GM23248 (cell line): ENCODE data around the gene RNPS1. TPM values are rescaled to one million over a fixed set of nuclear protein-coding genes. Genes with fewer than 3 reads are reported as not detected.

Source experiments
- DNase-seq: peaks from one replicate; pipeline ENCODE4 v3.0.0-alpha.2; 2015
- H2AFZ ChIP-seq: fragments of 200-600 bp; sonication (generic); 2 replicates; pipeline ENCODE4 v1.6.1; 2016; ENCODE audit warnings: antibody characterized with exemption
- H3F3A ChIP-seq: fragments of 200-600 bp; sonication (generic); 2 replicates; pipeline ENCODE4 v1.6.1; 2016; ENCODE audit warnings: mild to moderate bottlenecking, antibody characterized with exemption, mixed run types; ENCODE audit not compliant: insufficient read depth
- H3K27ac ChIP-seq: fragments of 200-600 bp; sonication (generic); 2 replicates; pipeline ENCODE4 v1.5.1; 2016; ENCODE audit warnings: mild to moderate bottlenecking
- H3K27me3 ChIP-seq: fragments of 200-600 bp; sonication (generic); replicated peaks from 2 replicates; pipeline ENCODE4 v1.6.1; 2016; ENCODE audit warnings: mild to moderate bottlenecking; ENCODE audit not compliant: insufficient read depth
- H3K36me3 ChIP-seq: fragments of 200-600 bp; sonication (generic); 2 replicates; pipeline ENCODE4 v1.6.1; 2016; ENCODE audit warnings: low read depth, mild to moderate bottlenecking
- H3K4me1 ChIP-seq: fragments of 200-600 bp; sonication (generic); 2 replicates; pipeline ENCODE4 v1.6.1; 2016; ENCODE audit warnings: mild to moderate bottlenecking; ENCODE audit not compliant: insufficient read depth
- H3K4me2 ChIP-seq: fragments of 200-600 bp; sonication (generic); one replicate; pipeline ENCODE4 v1.6.1; 2016; ENCODE audit warnings: mild to moderate bottlenecking; ENCODE audit not compliant: unreplicated experiment
- H3K4me3 ChIP-seq: fragments of 200-600 bp; sonication (generic); 2 replicates; pipeline ENCODE4 v1.5.1; 2016; ENCODE audit warnings: mild to moderate bottlenecking
- H3K79me2 ChIP-seq: fragments of 200-600 bp; sonication (generic); 2 replicates; pipeline ENCODE4 v1.6.1; 2016; ENCODE audit warnings: mild to moderate bottlenecking; ENCODE audit not compliant: insufficient read depth
- H3K9ac ChIP-seq: fragments of 200-600 bp; sonication (generic); 2 replicates; pipeline ENCODE4 v1.6.1; 2016; ENCODE audit warnings: mild to moderate bottlenecking
- H3K9me2 ChIP-seq: fragments of 200-600 bp; sonication (generic); 2 replicates; pipeline ENCODE4 v1.6.1; 2016; ENCODE audit warnings: mixed run types, mild to moderate bottlenecking, moderate library complexity; ENCODE audit not compliant: insufficient read depth
- H3K9me3 ChIP-seq: fragments of 200-600 bp; sonication (generic); one replicate; pipeline ENCODE4 v1.6.1; 2017; ENCODE audit warnings: low read depth
- H4K20me1 ChIP-seq: fragments of 200-600 bp; sonication (generic); 2 replicates; pipeline ENCODE4 v1.6.0; 2016; ENCODE audit not compliant: insufficient read depth
- EZH2 ChIP-seq: fragments of 200-600 bp; sonication (generic); IDR thresholded peaks from 2 replicates; pipeline ENCODE4 v1.6.1; 2018; ENCODE audit warnings: antibody characterized with exemption, mild to moderate bottlenecking; ENCODE audit not compliant: insufficient read depth, poor library complexity, severe bottlenecking
- EZH2phosphoT487 ChIP-seq: fragments of 200-600 bp; sonication (generic); IDR thresholded peaks from 2 replicates; pipeline ENCODE4 v1.6.1; 2018; ENCODE audit warnings: antibody characterized with exemption, moderate library complexity, mild to moderate bottlenecking, low read depth; ENCODE audit not compliant: insufficient read depth
- whole genome bisulfite sequencing, 2 experiments: methylation state at CpG; one replicate each; pipeline ENCODE4 v1.1.6; 2015 to 2017; ENCODE audit warnings: low lambda C conversion rate in 2 of 2, low coverage in 1 of 2; ENCODE audit errors: missing lambda C conversion rate in 2 of 2; 5-methylcytosine and 5-hydroxymethylcytosine counted together
- in situ Hi-C: fragments of 300-500 bp; cut with MboI; formaldehyde crosslinking; loops from 2 replicates; pipeline ENCODE4 v1.15.0; 2020
- polyA plus RNA-seq: library from polyadenylated mRNA; unstranded; fragments of >200 nt; fragmentation: Nextera tagmentation; extraction: Ambion mirVana; gene quantifications from 2 replicates; pipeline ENCODE4 v1.2.1, GENCODE V29; 2016
- total RNA-seq: library from RNA; depleted of rRNA; stranded (reverse); fragments of >200 nt; shearing (Covaris generic); gene quantifications from 2 replicates; pipeline ENCODE4 v1.2.3, GENCODE V29; 2014

Gene RNPS1
- total and polyA plus RNA-seq, 2 experiments from 2014 or later: 104 to 176 TPM

DNA sequence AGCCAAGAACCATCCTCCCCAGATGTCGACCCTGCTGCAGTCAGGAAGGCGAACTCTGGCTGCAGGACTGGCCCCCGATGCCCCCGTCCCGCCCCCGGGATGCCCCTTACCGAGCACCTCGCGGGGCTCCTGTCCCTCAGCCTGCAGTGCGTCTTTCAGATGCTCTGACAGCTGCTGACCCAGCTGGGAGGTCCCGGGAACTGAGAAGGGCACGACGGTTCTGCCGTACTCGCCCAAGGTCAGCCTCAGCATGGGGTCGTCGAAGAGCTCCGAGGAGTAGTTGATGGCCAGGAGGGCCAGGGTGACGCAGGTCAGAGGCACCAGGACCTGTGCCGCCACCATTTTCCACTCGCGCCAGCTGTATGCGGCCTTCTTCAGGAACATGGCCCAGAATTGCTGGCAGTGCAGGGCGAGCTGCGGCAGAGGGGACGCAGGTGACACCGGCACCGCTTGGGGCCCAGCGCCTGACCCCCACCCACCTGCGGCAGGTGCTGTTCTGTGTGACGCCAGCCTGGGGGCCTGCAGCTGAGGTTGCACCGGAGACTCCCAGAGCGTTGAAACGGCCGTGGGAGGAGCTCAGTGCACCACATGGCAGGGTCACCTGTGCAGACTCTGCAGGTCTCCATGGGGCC lies 20.1 kb upstream of the RNPS1 start:
- H3K27ac ChIP-seq: no peak overlapping the region
- H3K9me2 ChIP-seq: no peaks in the 10 kb centered on the region
- no peaks in the 10 kb centered on the region for H3K79me2 ChIP-seq
- no peaks in the 10 kb centered on the region for H3F3A ChIP-seq
- WGBS, 2 experiments: 72 to 82% methylated on average over 33 to 34 of the region's 35 CpGs
- in situ Hi-C loops: no loop called here
- no peaks in the 10 kb centered on the region for H3K36me3 ChIP-seq
- H3K9ac ChIP-seq: no peak overlapping the region
- H3K4me3 ChIP-seq: no peak overlapping the region
- H3K4me2 ChIP-seq: no peak overlapping the region
- no peak for TF ChIP-seq EZH2
- no peak for TF ChIP-seq EZH2phosphoT487
- no peaks in the 10 kb centered on the region for H3K9me3 ChIP-seq
- no peak for DNase-seq
- no peaks in the 10 kb centered on the region for H3K27me3 ChIP-seq
- H4K20me1 ChIP-seq: no peaks in the 10 kb centered on the region
- no peaks in the 10 kb centered on the region for H3K4me1 ChIP-seq
- H2AFZ ChIP-seq: no peak overlapping the region

DNA sequence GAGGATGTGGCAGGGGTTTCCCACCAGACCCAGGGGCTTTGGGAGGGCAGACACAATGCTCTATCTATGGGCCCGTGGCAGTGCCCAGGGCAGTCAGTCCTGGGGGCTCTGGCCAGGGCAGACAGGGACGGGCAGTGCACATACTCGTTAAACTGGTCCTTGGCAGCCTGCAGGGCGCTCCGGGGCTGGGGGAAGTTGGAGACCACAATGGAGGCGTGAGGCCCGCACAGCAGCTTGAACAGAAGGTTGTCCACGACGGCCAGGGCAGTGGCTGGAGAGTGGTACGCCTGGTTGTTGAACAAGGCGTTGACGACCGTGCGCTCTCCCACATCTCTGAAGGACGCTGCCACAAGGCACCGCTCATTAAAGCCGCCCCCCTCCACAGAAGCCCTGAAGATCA lies 18.6 kb upstream of the RNPS1 start:
- in situ Hi-C loops: no loop called here
- H3K9me3 ChIP-seq: no peaks in the 10 kb centered on the region
- H3K27ac ChIP-seq: no peak overlapping the region
- H3K79me2 ChIP-seq: no peaks in the 10 kb centered on the region
- WGBS, 2 experiments: 81 to 89% methylated on average over 17 of the region's 17 CpGs
- H2AFZ ChIP-seq: no peak overlapping the region
- no peaks in the 10 kb centered on the region for H4K20me1 ChIP-seq
- no peaks in the 10 kb centered on the region for H3K9me2 ChIP-seq
- no peaks in the 10 kb centered on the region for H3F3A ChIP-seq
- no peak for DNase-seq
- no peaks in the 10 kb centered on the region for H3K27me3 ChIP-seq
- H3K4me3 ChIP-seq: no peak overlapping the region
- H3K9ac ChIP-seq: no peak overlapping the region
- H3K4me1 ChIP-seq: no peaks in the 10 kb centered on the region
- no peaks in the 10 kb centered on the region for H3K36me3 ChIP-seq
- no peak overlapping the region for H3K4me2 ChIP-seq
- TF ChIP-seq EZH2: no peak
- TF ChIP-seq EZH2phosphoT487: no peak

DNA sequence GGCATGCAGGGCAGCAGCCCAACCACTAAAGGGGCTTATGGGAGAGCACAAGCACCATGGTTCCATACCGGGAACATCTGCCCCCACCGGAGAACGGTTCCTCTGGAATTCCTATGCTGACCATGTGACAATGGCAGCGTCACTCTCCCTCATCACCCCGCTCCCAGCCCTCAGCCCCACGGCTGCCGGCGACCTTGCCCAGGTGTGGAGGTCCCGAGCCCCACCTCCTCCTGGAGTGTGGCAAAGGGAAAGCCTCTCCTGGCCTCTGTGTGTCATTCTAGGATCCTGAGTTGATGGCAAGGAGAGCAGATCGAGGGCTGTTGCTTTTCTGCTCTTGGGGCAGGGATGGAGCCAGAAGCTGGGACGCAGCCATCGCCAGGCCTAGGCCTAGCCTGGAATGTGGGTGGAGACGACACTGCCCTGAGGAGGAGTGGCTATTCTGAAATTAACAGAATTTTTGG lies 17.8 kb upstream of the RNPS1 start:
- Histone ChIP-seq H3K9me2 (no peaks in the 10 kb centered on the region), H3K9me3 (no peaks in the 10 kb centered on the region), H3K79me2 (no peaks in the 10 kb centered on the region), H3K4me1 (no peaks in the 10 kb centered on the region), H3K27ac (no peak overlapping the region), H2AFZ (no peak overlapping the region), H4K20me1 (no peaks in the 10 kb centered on the region), H3K9ac (no peak overlapping the region), H3K27me3 (no peaks in the 10 kb centered on the region), H3K36me3 (no peaks in the 10 kb centered on the region), H3F3A (no peaks in the 10 kb centered on the region), H3K4me3 (no peak overlapping the region), H3K4me2 (no peak overlapping the region)
- TF ChIP-seq EZH2phosphoT487 (no peak), EZH2 (no peak)
- in situ Hi-C loops: no loop called here
- WGBS, 2 experiments: 59 to 63% methylated on average over 11 to 13 of the region's 13 CpGs
- DNase-seq: no peak

GRCh38 chr16:2284797-2285576 lies 17.1 kb upstream of the RNPS1 start:
- H3K79me2 ChIP-seq: no peaks in the 10 kb centered on the region
- no peak overlapping the region for H3K27ac ChIP-seq
- H3K4me1 ChIP-seq: no peaks in the 10 kb centered on the region
- H4K20me1 ChIP-seq: no peaks in the 10 kb centered on the region
- in situ Hi-C loops: no loop called here
- no peaks in the 10 kb centered on the region for H3F3A ChIP-seq
- no peaks in the 10 kb centered on the region for H3K9me2 ChIP-seq
- no peak overlapping the region for H3K9ac ChIP-seq
- H3K9me3 ChIP-seq: no peaks in the 10 kb centered on the region
- no peak for DNase-seq
- H3K4me3 ChIP-seq: no peak overlapping the region
- H2AFZ ChIP-seq: no peak overlapping the region
- no peaks in the 10 kb centered on the region for H3K27me3 ChIP-seq
- H3K36me3 ChIP-seq: no peaks in the 10 kb centered on the region
- 81 to 83% methylated on average over 34 to 35 of the region's 35 CpGs for WGBS, 2 experiments
- H3K4me2 ChIP-seq: no peak overlapping the region
- no peak for TF ChIP-seq EZH2
- no peak for TF ChIP-seq EZH2phosphoT487
